ENCODE results near the gene FASN.

GRCh38 chr17:82118168-82118814 is 20.3 kb upstream of the FASN start:
- TF ChIP-seq, protein P1, sequence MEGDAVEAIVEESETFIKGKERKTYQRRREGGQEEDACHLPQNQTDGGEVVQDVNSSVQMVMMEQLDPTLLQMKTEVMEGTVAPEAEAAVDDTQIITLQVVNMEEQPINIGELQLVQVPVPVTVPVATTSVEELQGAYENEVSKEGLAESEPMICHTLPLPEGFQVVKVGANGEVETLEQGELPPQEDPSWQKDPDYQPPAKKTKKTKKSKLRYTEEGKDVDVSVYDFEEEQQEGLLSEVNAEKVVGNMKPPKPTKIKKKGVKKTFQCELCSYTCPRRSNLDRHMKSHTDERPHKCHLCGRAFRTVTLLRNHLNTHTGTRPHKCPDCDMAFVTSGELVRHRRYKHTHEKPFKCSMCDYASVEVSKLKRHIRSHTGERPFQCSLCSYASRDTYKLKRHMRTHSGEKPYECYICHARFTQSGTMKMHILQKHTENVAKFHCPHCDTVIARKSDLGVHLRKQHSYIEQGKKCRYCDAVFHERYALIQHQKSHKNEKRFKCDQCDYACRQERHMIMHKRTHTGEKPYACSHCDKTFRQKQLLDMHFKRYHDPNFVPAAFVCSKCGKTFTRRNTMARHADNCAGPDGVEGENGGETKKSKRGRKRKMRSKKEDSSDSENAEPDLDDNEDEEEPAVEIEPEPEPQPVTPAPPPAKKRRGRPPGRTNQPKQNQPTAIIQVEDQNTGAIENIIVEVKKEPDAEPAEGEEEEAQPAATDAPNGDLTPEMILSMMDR (conservative IDR thresholded peaks at IDR 0.05), result no peak
- no peak for TF ChIP-seq ZFX (IDR thresholded peaks at IDR 0.05)
